Activated naive CD4-positive, alpha-beta T cell treated with anti-CD3 and anti-CD28 coated beads, Interleukin-2, amount 10 ng/mL, durations not matched to agents 7 days and 5 days (primary cell): ENCODE results near the gene C9orf72.
"Not testable (repeated sequence)": the region's sequence is repeated elsewhere in the genome, so short reads cannot be mapped to it uniquely, and the experiment has no call there.

Experiments used
- CTCF ChIA-PET: fragments of 350-600 bp; sonication (Branson Sonifier 250); formaldehyde crosslinking; loops from one replicate; lab custom pipeline; 2021; ENCODE audit warnings: antibody characterized with exemption; lab: Charles Lee
- DNase-seq: peaks from one replicate; pipeline ENCODE4 v3.0.0-alpha.2; 2020
- H3K27ac Mint-ChIP-seq: one replicate; pipeline ENCODE4 v1.8.0; 2021; ENCODE audit warnings: mild to moderate bottlenecking, moderate library complexity, mixed read lengths
- H3K27me3 Mint-ChIP-seq: one replicate; pipeline ENCODE4 v1.8.0; 2021; ENCODE audit warnings: mild to moderate bottlenecking, mixed read lengths
- H3K36me3 Mint-ChIP-seq: one replicate; pipeline ENCODE4 v1.8.0; 2021; ENCODE audit warnings: mixed read lengths
- H3K4me1 Mint-ChIP-seq: one replicate; pipeline ENCODE4 v1.8.0; 2021; ENCODE audit warnings: mixed read lengths
- H3K4me3 Mint-ChIP-seq: one replicate; pipeline ENCODE4 v1.8.0; 2021; ENCODE audit warnings: mild to moderate bottlenecking, moderate library complexity, mixed read lengths
- H3K9me3 Mint-ChIP-seq: one replicate; pipeline ENCODE4 v1.8.0; 2021; ENCODE audit warnings: mixed read lengths

The C9orf72 gene

DNA sequence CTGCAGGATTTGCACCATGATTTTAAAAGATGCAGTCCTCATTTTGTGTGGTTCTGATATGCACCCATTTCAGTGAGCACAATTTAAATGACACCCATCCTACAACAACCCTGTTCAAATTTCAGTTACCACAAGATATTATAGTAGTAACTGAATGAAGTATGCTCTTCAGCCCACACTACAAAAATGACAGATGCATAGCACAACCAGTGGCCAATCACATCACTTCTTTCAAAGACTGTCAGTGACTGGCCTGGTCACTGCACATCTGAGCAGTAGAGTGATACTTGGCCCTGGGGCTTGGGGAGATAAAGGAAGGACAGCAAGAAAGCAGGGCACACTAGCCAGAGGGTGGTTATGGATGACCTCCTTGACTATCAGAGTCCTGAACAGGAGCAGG, 69.0 kb downstream of the C9orf72 start:
- Mint-ChIP-seq H3K27ac (no peak overlapping the region), H3K9me3 (peaks cover 5% of the 10 kb centered on the region), H3K27me3 (no peaks in the 10 kb centered on the region), H3K4me1 (peaks cover 11% of the 10 kb centered on the region), H3K4me3 (no peak overlapping the region), H3K36me3 (no peaks in the 10 kb centered on the region)
- no peak for DNase-seq
- CTCF ChIA-PET, result no interaction called here

- DNase-seq, result no peak
- H3K36me3 Mint-ChIP-seq, result no peaks in the 10 kb centered on the region
- no peak overlapping the region for H3K4me3 Mint-ChIP-seq
- peaks cover 5% of the 10 kb centered on the region for H3K9me3 Mint-ChIP-seq
- CTCF ChIA-PET, result no interaction called here
- H3K27me3 Mint-ChIP-seq, result no peaks in the 10 kb centered on the region
- no peak overlapping the region for H3K27ac Mint-ChIP-seq
- peaks cover 14% of the 10 kb centered on the region for H3K4me1 Mint-ChIP-seq
These were observed 69.7 kb downstream of the C9orf72 start for GRCh38 chr9:27503623-27504022.

DNA sequence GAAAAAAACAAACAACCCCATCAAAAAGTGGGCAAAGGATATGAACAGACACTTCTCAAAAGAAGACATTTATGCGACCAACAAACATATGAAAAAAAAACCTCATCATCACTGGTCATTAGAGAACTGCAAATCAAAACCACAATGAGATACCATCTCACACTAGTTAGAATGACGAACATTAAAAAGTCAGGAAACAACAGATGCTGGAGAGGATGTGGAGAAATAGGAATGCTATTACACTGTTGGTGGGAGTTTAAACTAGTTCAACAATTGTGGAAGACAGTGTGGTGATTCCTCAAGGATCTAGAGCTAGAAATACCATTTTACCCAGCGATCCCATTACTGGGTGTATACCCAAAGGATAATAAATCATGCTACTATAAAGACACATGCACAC, 72.4 kb downstream of the C9orf72 start:
- H3K27ac Mint-ChIP-seq, H3K4me3 Mint-ChIP-seq, CTCF ChIA-PET, H3K27me3 Mint-ChIP-seq, H3K36me3 Mint-ChIP-seq, H3K9me3 Mint-ChIP-seq, DNase-seq: not testable (repeated sequence)
- H3K4me1 Mint-ChIP-seq, result peaks cover 14% of the 10 kb centered on the region

DNA sequence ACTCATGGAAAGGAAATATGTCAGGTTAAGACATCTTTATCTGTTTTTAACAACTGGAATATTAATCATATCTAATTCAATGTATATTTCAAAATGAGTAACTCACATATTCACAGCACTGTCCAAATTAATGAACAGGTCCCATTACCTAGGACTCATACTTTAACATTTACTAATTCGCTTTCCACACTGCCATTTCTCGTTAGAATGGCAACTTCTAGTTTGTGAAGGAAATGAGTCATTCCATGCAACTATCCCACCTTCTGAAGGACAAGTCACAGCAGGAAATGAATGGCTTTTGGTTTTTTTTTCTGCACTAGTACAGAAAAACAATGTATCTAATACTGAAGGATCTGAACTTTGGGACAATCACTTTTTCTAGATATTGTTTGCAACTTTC, 73.8 kb downstream of the C9orf72 start:
- no peak for DNase-seq
- Mint-ChIP-seq H3K27me3 (no peaks in the 10 kb centered on the region), H3K36me3 (no peaks in the 10 kb centered on the region), H3K27ac (no peak overlapping the region), H3K4me3 (no peak overlapping the region), H3K9me3 (peaks cover 5% of the 10 kb centered on the region), H3K4me1 (peaks cover 14% of the 10 kb centered on the region)
- CTCF ChIA-PET, result no interaction called here

- DNase-seq, result no peak
- H3K9me3 Mint-ChIP-seq, result peaks cover 10% of the 10 kb centered on the region
- H3K27ac Mint-ChIP-seq, result no peak overlapping the region
- H3K36me3 Mint-ChIP-seq, result no peaks in the 10 kb centered on the region
- CTCF ChIA-PET, result no interaction called here
- peaks cover 14% of the 10 kb centered on the region for H3K4me1 Mint-ChIP-seq
- peaks cover 2% of the 10 kb centered on the region for H3K27me3 Mint-ChIP-seq
- no peak overlapping the region for H3K4me3 Mint-ChIP-seq
These were observed 75.3 kb downstream of the C9orf72 start for GRCh38 chr9:27497883-27498417.
